HepG2 (cell line): Measurements from ENCODE around the gene POLE. TPM values are rescaled to one million over a fixed set of nuclear protein-coding genes. Genes with fewer than 3 reads are reported as not detected.
A peak's percentile ranks its signal among the peaks of the same experiment; 100 is the strongest.

ENCODE experiments used
- ATF7-NPFF ChIP-seq: sonication (generic); formaldehyde crosslinking; IDR thresholded peaks from 2 replicates; pipeline ENCODE4 v1.8.1; 2023; ENCODE audit warnings: mild to moderate bottlenecking, low read depth, missing genetic modification reagents, moderate library complexity
- KAT8 ChIP-seq: IDR thresholded peaks from 2 replicates; pipeline ENCODE4 v1.6.1; 2016; ENCODE audit warnings: missing genetic modification reagents, missing compliant biosample characterization
- MAF1 ChIP-seq: sonication (generic); formaldehyde crosslinking; IDR thresholded peaks from 2 replicates; pipeline ENCODE4 v1.5.0; 2020; ENCODE audit warnings: missing genetic modification reagents, borderline replicate concordance
- SMARCC2 ChIP-seq: fragments of 450-650 bp; IDR thresholded peaks from 2 replicates; pipeline ENCODE4 v1.6.1; 2017; ENCODE audit warnings: antibody characterized with exemption, mild to moderate bottlenecking
- TEAD3 ChIP-seq: optimal IDR thresholded peaks from 2 replicates; pipeline ENCODE3; 2016; ENCODE audit warnings: borderline replicate concordance
- U2AF1 ChIP-seq: fragments of 200-400 bp; formaldehyde crosslinking; optimal IDR thresholded peaks from 2 replicates; pipeline ENCODE3; 2017; ENCODE audit warnings: mild to moderate bottlenecking, low read depth, low read length
- ZFP41 ChIP-seq: sonication (generic); formaldehyde crosslinking; IDR thresholded peaks from 2 replicates; pipeline ENCODE4 v1.4.0; 2020; ENCODE audit warnings: mild to moderate bottlenecking, missing genetic modification reagents, borderline replicate concordance
- ZKSCAN5 ChIP-seq: sonication (generic); formaldehyde crosslinking; IDR thresholded peaks from 2 replicates; pipeline ENCODE4 v1.5.1; 2020; ENCODE audit warnings: mild to moderate bottlenecking, missing genetic modification reagents
- ZNF17 ChIP-seq: sonication (generic); formaldehyde crosslinking; IDR thresholded peaks from 2 replicates; pipeline ENCODE4 v1.5.0; 2020; ENCODE audit warnings: mild to moderate bottlenecking, missing genetic modification reagents
- ZNF331 ChIP-seq: sonication (generic); formaldehyde crosslinking; IDR thresholded peaks from 2 replicates; pipeline ENCODE4 v1.4.0; 2020; ENCODE audit warnings: missing genetic modification reagents
- ZNF333 ChIP-seq: sonication (generic); formaldehyde crosslinking; IDR thresholded peaks from 2 replicates; pipeline ENCODE4 v1.4.0; 2020; ENCODE audit warnings: mild to moderate bottlenecking, missing genetic modification reagents, borderline replicate concordance
- ZNF674 ChIP-seq: sonication (generic); formaldehyde crosslinking; IDR thresholded peaks from 2 replicates; pipeline ENCODE4 v1.5.0; 2020; ENCODE audit warnings: low read depth, mild to moderate bottlenecking, missing genetic modification reagents
- ZNF747 ChIP-seq: sonication (generic); formaldehyde crosslinking; IDR thresholded peaks from 2 replicates; pipeline ENCODE4 v1.8.1; 2023; ENCODE audit warnings: missing genetic modification reagents, mild to moderate bottlenecking, borderline replicate concordance
- ZNF768 ChIP-seq: sonication (generic); formaldehyde crosslinking; IDR thresholded peaks from 2 replicates; pipeline ENCODE4 v1.4.0; 2020; ENCODE audit warnings: missing genetic modification reagents
- ZNF792 ChIP-seq: IDR thresholded peaks from 2 replicates; pipeline ENCODE4 v1.6.1; 2016
- polyA plus RNA-seq, 8 experiments: library from polyadenylated mRNA; depleted of rRNA in 3 of 8; stranded (reverse) in 7 of 8; unstranded in 1 of 8; fragments of >200 nt; fragmentation: Illumina TruSeq in 4 of 8; extraction: Trizol in 4 of 8; gene quantifications; 2 replicates each; pipeline versions ENCODE4 v1.2.1 to v1.2.3, GENCODE V29; 2011 to 2016; ENCODE audit warnings: low read depth in 4 of 8, missing spikeins in 1 of 8, mixed read lengths in 1 of 8; ENCODE audit not compliant: insufficient read depth in 1 of 8
- total RNA-seq, 5 experiments: library from RNA; depleted of rRNA; stranded (reverse); fragments of >200 nt; fragmentation: Illumina TruSeq; extraction: Trizol; gene quantifications; 2 replicates each; pipeline ENCODE4 v1.2.3, GENCODE V29; 2016; ENCODE audit warnings: low read depth in 1 of 5
- TF ChIP-seq, protein P1 (sequence below): IDR thresholded peaks from 2 replicates; pipeline ENCODE4 v1.6.1; 2012; ENCODE audit warnings: low read length, improper control_type of control experiment
- TF ChIP-seq, protein P2 (sequence below): sonication (generic); formaldehyde crosslinking; IDR thresholded peaks from 2 replicates; pipeline ENCODE4 v1.8.0; 2023; ENCODE audit warnings: mild to moderate bottlenecking, missing genetic modification reagents
- TF ChIP-seq, protein P3 (sequence below): sonication (generic); formaldehyde crosslinking; IDR thresholded peaks from 2 replicates; pipeline ENCODE4 v1.8.0; 2022; ENCODE audit warnings: mild to moderate bottlenecking, missing genetic modification reagents, moderate library complexity
- TF ChIP-seq, protein P4 (sequence below): sonication (generic); formaldehyde crosslinking; IDR thresholded peaks from 2 replicates; pipeline ENCODE4 v1.4.0; 2020; ENCODE audit warnings: mild to moderate bottlenecking, missing genetic modification reagents
- TF ChIP-seq, protein P5 (sequence below): sonication (generic); formaldehyde crosslinking; IDR thresholded peaks from 2 replicates; pipeline ENCODE4 v1.5.0; 2020; ENCODE audit warnings: mild to moderate bottlenecking, missing genetic modification reagents, moderate library complexity

POLE gene
- total and polyA plus RNA-seq, 2 of the 13 experiments (the other 11 are each of a cell fraction or from before 2014, with no cell fraction given), result 25.3 to 52.2 TPM

DNA sequence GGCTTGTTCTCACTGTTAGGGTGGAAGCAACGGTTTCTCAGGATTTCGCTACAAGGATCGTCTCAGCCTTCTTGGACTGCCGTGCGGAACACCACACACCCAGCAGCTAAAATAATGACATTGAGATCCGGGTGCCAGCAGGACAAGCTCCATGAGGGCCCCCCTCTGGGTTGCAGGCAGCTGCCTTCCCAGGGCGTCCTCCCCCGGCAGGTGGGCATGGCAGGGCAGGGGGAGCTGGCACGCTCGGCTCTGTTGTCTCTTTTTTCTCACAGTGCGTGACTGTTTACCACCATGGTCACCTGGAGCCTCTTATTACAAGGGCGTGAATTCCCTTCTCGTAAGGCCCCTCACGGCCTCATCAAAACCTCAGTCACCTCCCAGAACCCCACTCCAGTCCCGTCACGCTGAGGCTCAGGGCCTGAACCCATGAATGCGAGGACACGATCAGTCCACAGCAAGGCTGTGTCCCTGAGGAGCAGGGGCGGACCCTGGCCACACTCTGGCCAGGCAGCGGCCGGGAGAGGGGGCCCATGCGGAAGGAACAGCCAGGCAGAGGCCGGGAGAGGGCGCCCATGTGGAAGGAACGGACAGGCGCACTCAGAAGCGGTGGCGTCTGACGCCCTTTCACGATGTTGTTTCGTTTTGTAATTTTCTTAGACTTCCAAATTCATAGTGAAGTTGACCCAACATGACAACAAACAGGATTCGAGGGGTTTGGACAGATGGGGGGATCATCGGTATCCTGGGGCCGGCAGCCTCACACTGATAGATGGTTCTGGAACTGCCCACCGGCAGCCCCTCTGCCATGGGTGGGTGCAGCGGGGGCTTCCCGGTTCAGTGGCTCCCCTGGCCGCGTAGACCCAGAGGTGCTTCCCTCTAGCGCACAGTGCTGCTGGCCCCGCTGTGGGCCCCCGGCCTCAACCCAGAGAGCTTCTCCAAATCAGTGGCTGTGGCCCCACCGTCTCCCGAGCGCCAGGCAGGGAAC is 86.8 kb downstream of the POLE start (continued):
- no peak for TF ChIP-seq ZNF333 (CRISPR knock-in tag)
- TF ChIP-seq ZNF792, result 0 out of 2 replicates have a peak, but pooled peaks have one; percentile 48
- peak; percentile 56; the same call in 1 of the 2 replicates for TF ChIP-seq ZNF747 (CRISPR knock-in tag)
- TF ChIP-seq KAT8, result peak; percentile 68
- TF ChIP-seq, protein P1, sequence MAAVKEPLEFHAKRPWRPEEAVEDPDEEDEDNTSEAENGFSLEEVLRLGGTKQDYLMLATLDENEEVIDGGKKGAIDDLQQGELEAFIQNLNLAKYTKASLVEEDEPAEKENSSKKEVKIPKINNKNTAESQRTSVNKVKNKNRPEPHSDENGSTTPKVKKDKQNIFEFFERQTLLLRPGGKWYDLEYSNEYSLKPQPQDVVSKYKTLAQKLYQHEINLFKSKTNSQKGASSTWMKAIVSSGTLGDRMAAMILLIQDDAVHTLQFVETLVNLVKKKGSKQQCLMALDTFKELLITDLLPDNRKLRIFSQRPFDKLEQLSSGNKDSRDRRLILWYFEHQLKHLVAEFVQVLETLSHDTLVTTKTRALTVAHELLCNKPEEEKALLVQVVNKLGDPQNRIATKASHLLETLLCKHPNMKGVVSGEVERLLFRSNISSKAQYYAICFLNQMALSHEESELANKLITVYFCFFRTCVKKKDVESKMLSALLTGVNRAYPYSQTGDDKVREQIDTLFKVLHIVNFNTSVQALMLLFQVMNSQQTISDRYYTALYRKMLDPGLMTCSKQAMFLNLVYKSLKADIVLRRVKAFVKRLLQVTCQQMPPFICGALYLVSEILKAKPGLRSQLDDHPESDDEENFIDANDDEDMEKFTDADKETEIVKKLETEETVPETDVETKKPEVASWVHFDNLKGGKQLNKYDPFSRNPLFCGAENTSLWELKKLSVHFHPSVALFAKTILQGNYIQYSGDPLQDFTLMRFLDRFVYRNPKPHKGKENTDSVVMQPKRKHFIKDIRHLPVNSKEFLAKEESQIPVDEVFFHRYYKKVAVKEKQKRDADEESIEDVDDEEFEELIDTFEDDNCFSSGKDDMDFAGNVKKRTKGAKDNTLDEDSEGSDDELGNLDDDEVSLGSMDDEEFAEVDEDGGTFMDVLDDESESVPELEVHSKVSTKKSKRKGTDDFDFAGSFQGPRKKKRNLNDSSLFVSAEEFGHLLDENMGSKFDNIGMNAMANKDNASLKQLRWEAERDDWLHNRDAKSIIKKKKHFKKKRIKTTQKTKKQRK, result no peak
- no peak for TF ChIP-seq U2AF1
- no peak for TF ChIP-seq SMARCC2
- TF ChIP-seq, protein P2, sequence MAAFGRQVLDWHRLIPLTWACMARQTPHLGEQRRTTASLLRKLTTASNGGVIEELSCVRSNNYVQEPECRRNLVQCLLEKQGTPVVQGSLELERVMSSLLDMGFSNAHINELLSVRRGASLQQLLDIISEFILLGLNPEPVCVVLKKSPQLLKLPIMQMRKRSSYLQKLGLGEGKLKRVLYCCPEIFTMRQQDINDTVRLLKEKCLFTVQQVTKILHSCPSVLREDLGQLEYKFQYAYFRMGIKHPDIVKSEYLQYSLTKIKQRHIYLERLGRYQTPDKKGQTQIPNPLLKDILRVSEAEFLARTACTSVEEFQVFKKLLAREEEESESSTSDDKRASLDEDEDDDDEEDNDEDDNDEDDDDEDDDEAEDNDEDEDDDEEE (CRISPR knock-in tag), result no peak
- TF ChIP-seq ZKSCAN5 (CRISPR knock-in tag), result no peak
- peak; percentile 42 for TF ChIP-seq TEAD3 (CRISPR knock-in tag)
- TF ChIP-seq, protein P3, sequence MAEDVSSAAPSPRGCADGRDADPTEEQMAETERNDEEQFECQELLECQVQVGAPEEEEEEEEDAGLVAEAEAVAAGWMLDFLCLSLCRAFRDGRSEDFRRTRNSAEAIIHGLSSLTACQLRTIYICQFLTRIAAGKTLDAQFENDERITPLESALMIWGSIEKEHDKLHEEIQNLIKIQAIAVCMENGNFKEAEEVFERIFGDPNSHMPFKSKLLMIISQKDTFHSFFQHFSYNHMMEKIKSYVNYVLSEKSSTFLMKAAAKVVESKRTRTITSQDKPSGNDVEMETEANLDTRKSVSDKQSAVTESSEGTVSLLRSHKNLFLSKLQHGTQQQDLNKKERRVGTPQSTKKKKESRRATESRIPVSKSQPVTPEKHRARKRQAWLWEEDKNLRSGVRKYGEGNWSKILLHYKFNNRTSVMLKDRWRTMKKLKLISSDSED (CRISPR knock-in tag), result no peak
- TF ChIP-seq, protein P4, sequence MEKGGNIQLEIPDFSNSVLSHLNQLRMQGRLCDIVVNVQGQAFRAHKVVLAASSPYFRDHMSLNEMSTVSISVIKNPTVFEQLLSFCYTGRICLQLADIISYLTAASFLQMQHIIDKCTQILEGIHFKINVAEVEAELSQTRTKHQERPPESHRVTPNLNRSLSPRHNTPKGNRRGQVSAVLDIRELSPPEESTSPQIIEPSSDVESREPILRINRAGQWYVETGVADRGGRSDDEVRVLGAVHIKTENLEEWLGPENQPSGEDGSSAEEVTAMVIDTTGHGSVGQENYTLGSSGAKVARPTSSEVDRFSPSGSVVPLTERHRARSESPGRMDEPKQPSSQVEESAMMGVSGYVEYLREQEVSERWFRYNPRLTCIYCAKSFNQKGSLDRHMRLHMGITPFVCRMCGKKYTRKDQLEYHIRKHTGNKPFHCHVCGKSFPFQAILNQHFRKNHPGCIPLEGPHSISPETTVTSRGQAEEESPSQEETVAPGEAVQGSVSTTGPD, result no peak
- TF ChIP-seq MAF1 (CRISPR knock-in tag), result no peak
- TF ChIP-seq, protein P5, sequence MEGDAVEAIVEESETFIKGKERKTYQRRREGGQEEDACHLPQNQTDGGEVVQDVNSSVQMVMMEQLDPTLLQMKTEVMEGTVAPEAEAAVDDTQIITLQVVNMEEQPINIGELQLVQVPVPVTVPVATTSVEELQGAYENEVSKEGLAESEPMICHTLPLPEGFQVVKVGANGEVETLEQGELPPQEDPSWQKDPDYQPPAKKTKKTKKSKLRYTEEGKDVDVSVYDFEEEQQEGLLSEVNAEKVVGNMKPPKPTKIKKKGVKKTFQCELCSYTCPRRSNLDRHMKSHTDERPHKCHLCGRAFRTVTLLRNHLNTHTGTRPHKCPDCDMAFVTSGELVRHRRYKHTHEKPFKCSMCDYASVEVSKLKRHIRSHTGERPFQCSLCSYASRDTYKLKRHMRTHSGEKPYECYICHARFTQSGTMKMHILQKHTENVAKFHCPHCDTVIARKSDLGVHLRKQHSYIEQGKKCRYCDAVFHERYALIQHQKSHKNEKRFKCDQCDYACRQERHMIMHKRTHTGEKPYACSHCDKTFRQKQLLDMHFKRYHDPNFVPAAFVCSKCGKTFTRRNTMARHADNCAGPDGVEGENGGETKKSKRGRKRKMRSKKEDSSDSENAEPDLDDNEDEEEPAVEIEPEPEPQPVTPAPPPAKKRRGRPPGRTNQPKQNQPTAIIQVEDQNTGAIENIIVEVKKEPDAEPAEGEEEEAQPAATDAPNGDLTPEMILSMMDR (CRISPR knock-in tag), result peak; percentile 97
- no peak for TF ChIP-seq ZNF17 (CRISPR knock-in tag)
- no peak for TF ChIP-seq ZFP41 (CRISPR knock-in tag)
- TF ChIP-seq ZNF674, result no peak
- TF ChIP-seq ZNF331 (CRISPR knock-in tag), result 0 out of 2 replicates have a peak, but pooled peaks have one; percentile 47
- TF ChIP-seq ZNF768, result no peak
- peak; percentile 68 for TF ChIP-seq ATF7-NPFF (CRISPR knock-in tag)
